HG02884 (cell line): Measurements from ENCODE around the gene ALOXE3.

Source experiments
- ATAC-seq: cut with Tn5 transposase; IDR thresholded peaks from one replicate; pipeline ENCODE4 v1.9.1; 2021; ENCODE audit warnings: mild to moderate bottlenecking, moderate library complexity; ENCODE audit not compliant: unreplicated experiment

The ALOXE3 gene

GRCh38 chr17:8055851-8056231 lies 62.5 kb downstream of the ALOXE3 start:
- no peak for ATAC-seq

- no peak for ATAC-seq
Observed at GRCh38 chr17:8053600-8053999, 64.7 kb downstream of the ALOXE3 start.

- ATAC-seq: no peak
Observed at GRCh38 chr17:8052256-8053252, 65.8 kb downstream of the ALOXE3 start.

- no peak for ATAC-seq
Observed at GRCh38 chr17:8051831-8052230, 66.5 kb downstream of the ALOXE3 start.

- no peak for ATAC-seq
Observed at GRCh38 chr17:8048736-8049135, 69.6 kb downstream of the ALOXE3 start.

GRCh38 chr17:8048236-8048635 lies 70.1 kb downstream of the ALOXE3 start:
- ATAC-seq: no peak

GRCh38 chr17:8047769-8048110 lies 70.6 kb downstream of the ALOXE3 start:
- no peak for ATAC-seq

GRCh38 chr17:8046929-8047768 lies 71.2 kb downstream of the ALOXE3 start:
- no peak for ATAC-seq

GRCh38 chr17:8046306-8046928 lies 71.9 kb downstream of the ALOXE3 start:
- ATAC-seq: no peak
